Head of caudate nucleus (tissue), 42 donors: Measurements from ENCODE around the gene IQCC.
"Not testable (repeated sequence)": the region's sequence is repeated elsewhere in the genome, so short reads cannot be mapped to it uniquely, and the experiment has no call there.

ENCODE experiments used
- DNase-seq, 42 donors: peaks; one replicate each; pipeline versions ENCODE4 v3.0.0 to v3.0.0-alpha.2; 2020 to 2021; ENCODE audit warnings: mixed read lengths in 7 of 42
- intact Hi-C: fragments of 100-400 bp; cut with DNase I; formaldehyde crosslinking; loops from one replicate; pipeline ENCODE4 v1.15.0; 2022

Gene IQCC

DNA sequence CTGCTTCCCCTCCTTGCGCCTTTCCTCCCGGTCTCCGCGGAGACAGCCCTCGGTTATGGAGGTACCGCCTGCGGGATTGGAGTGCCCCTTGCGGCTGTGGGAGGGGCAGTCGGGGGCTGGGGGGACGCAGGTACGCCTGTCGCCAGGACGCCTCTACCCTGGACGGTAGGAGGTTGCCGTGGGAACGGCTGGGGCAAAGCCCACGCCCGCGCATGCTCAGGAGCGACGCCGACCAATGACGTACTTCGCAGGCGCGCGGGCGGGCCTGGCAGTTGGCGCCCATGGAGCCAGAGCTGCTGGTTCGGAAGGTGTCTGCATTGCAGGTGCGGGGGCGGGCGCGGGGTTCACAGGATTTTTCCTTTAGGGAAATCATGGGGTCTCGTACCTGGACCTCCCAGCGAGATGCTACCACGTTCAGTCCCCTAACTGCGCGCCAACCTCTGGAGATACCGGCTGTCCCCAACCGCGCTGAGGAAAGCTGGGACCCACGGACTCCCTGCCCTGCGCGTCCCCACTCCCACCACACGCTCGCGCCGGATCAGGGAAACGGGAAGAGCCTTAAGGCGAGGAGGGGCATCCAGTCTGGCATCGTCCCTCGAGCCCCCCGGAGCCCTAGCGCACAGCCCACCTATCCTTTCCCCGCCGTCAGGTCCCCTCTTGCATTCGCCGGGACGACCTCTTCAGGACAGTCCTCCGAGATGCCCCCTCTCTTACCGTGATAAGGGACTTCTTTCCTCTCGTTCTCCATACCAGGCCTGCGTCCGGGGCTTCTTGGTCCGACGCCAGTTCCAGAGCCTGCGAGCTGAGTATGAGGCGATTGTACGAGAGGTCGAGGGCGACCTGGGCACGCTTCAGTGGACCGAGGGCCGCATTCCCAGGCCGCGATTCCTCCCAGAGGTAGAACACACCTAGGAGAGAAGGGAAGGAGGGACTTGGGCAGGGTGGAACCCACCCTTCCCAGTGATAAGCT, at the start of gene IQCC:
TSS of gene IQCC (plus strand) at position 271 of the 970 bp plus-strand sequence. CDS start at position 282, 11 bp downstream.
- peak; percentile 74 to 95 (median 89) for DNase-seq
- intact Hi-C loops, result no loop called here

DNA sequence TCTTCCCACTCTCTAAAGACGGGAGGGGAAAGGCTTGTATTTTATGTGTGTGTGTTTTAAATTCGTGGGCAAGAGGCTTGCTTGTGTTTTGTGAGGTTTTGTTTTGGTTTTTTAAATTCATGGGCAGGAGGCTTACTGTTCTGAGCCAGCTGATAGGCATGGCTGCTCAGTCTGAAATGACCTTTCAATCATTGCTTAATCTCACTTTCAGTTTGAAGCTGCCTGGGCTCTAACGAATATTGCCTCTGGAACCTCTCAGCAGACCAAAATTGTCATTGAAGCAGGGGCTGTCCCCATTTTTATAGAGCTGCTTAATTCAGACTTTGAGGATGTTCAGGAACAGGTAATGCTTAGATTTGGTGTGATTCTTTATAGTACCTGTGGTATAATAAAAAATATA, 46.3 kb upstream of the IQCC start:
- intact Hi-C loops, result no loop called here
- DNase-seq, result no peak

DNA sequence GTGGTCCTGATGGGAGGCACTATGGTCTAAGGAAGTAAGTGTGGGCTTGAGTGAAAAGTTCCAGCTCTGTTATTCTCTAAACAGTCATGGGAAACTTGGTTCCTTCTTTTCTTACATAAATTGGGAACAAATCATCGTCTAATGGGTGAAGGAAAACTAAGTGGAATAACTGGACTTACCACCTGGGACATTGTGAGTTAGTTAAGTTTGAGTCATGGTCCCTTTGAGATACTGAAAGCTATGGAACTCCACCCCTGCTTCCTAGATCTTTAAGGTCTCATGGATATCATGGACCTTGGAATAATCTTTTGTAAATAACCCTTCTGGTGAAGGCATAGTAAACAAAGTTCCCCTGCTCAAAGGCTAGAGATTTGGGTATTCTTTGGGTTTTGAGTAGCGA, 42.1 kb upstream of the IQCC start:
- intact Hi-C loops, result no loop called here
- no peak for DNase-seq

DNA sequence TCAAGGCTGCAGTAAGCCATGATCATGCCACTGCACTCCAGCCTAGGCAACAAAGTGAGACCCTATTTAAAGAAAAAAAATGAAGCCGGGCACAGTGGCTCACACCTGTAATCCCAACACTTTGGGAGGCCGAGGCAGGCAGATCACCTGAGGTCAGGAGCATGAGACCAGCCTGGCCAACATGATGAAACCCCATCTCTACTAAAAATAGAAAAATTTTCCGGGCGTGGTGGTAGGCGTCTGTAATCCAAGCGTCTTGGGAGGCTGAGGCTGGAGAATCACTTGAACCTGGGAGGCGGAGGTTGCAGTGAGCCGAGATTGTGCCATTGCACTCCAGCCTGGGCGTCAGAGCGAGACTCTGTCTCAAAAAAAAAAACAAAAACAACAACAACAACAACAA, 39.8 kb upstream of the IQCC start:
- DNase-seq, intact Hi-C loops: not testable (repeated sequence)

DNA sequence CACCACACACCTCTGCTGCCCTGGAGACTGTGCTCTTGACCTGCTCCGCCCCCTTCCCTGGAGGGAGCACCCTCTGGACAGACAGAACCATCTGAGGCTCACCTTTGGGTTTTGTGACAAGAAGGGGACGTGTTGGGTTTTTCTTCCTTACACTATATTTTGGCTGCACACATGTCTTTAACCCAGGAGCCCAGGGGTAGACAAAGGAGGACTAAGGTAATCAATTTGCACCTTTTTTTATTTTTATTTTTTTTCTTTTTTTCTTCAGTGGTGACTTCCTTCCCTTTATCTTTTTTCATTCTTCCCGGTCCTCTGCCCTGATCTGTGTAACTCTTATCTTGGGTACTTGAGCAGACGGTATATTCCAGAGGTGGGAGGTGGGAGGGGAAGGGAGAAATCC, 34.5 kb upstream of the IQCC start:
- DNase-seq, result no peak
- intact Hi-C loops, result no loop called here

DNA sequence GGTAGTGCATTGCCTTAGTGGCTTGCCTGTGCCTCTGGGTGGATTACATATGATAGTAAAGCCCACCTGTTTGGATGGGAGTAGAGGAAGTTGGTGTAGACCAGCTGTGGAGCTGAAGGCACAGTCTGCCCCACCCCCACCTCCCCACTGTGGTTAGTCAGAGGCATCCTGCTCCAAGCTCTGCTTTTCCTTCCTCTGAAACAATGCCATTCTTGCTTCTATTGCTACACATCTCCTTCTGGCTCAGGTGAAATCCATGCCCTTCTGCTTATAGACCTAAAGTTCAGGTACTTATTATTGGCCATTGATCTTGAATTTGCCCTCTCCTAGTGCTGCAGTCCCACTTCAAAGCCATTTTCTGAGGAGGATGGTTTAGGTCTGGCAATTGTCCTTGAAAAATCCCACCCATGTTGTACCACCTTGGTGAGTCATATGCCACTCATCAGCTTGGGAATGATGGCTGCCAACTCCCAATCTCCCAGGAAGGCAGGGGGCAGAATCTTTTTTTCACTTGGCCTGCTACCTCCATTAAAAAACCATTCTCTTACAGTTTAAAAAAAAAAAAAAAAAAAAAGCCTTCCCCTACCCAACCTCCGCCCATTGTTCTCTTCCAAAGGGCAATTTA, 32.7 kb upstream of the IQCC start:
- DNase-seq, result no peak
- intact Hi-C loops, result no loop called here

DNA sequence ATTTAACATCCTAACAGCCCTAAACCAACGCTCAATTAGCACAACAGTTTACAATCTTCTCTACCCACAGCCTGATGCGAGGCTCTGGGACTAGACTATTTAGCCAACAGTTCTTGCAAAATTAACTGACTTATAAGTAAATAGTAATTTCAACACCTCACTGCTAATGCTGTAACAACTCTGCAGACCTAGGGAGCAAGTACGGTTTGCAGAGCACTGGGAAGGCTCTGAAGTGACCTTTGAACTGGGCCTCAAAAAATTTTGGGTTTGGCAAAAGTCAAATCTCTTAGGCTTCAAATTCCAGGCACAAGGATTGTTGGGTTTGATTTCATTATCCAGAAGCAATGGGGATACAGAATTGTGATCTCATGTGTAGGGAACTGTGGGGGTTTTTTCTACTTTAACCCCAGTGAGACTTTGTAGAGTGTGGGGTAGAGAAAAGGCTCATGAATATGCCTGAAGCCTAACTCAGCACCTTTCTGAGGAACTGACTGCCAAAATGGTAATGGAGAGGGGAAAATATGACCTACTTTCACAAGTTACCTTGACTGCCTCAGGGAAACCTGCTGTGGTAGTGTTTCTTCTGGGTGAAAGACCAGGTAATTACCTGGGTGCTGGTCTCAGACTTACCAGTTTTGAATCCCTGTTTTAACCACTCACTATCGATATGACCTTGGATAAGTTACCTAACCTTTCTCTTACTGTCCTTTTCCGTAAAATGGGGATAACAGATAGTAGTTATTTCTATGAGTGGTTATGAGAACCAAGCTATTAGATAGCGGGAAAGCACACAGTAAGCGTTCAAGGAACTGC, 26.9 kb upstream of the IQCC start:
- intact Hi-C loops, result loop anchor here (5.0 kb wide), 1 partner anchor 66 kb away; no protein-coding TSS in a partner anchor
- DNase-seq, result no peak

DNA sequence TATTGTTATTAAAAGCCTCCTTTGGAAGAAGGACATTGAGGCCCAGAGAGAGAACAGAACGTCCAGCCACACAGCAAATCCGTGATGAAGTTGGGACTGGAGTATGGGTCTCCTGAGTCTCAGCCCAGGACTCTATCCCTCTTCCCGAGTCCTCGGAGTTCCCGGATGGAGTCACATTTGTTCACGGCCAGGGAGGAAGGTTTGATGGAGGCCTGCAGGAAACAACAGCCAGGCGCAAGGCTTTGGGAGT, 26.4 kb upstream of the IQCC start:
- intact Hi-C loops, result loop anchor here (5.0 kb wide), 1 partner anchor 67 kb away; no protein-coding TSS in a partner anchor
- peak in 1 of 42 donors; percentile 11 for DNase-seq

DNA sequence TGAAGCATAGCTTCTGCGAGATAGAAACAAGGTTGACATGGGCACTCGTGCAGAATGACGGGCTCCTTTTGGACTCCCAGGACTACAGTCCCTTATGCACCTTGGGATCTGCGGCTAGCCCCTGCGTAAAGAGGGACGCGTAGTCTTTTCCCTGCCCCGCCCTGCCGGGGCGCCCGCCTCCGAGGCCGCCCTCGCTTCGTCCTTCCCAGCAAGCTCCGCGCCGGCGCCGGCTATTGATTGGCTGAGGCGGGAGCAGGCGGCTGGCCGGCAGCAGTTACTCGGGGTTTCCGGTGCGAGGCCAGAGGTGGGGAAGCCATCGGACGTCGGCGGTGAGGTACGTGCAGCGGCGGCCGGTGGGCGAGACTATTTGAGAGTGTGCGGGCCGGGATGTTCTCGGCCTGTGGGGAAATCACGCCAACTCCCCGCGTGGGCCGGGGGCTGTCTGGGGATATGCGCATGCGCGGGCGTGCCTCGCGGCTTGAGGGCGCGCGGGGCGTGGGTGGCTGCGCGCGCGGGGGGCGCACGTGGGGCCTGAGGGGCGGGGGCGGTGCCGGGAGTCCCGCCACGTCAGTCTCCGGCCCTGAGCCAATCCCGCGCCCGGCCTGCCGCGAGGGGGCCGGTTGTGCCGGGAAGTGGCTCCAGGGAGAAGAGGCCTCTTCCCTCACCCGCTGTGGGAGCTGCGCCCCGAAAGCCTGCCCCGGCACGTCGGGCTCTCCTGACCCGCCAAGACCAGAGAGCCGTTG, 25.9 kb upstream of the IQCC start, which contains the start of gene TXLNA:
TSS of gene TXLNA (plus strand) at position 233 of the 743 bp plus-strand sequence. CDS start 671 bp downstream, outside the sequence.
- DNase-seq, result peak; percentile 82 to 98 (median 95)
- intact Hi-C loops, result loop anchor here (5.0 kb wide), 1 partner anchor 67 kb away; no protein-coding TSS in a partner anchor

DNA sequence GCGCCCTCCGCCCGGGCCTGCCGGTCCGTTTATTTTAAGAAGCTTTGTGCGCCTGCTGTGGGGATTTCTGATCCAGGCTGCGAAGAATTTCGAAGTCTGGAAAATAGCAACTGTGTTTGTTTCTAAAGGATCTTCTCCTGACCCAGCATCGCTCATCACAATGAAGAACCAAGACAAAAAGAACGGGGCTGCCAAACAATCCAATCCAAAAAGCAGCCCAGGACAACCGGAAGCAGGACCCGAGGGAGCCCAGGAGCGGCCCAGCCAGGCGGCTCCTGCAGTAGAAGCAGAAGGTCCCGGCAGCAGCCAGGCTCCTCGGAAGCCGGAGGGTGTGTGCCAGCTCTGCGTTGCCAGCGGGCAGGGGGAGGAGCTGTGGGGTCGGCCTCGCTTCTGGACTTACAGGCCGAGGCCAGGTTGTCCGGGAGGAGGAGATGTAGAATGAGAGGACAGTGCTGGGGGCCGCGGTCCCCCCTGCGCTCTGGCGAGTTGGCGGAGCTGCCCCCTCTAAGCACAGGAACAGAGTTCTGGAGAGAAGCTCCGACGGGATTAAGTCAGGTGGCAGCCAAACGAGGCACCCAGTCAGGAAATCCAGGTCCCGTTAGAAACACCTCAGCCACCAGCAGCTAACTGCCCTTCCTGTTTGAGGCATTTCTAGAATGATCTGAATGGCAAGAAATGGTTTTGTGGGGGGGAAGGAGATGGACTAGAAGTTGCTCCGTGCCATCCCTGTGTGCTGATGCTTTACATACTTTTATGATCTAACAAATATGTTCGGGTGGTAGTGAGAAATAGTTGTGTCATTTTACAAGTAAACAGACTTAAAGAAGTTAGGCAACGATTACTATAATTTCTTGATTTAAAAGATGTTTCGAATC, 25.0 kb upstream of the IQCC start:
- intact Hi-C loops, result no loop called here
- DNase-seq, result peak in 38 of 42 donors; percentile 19 to 67 (median 46)

DNA sequence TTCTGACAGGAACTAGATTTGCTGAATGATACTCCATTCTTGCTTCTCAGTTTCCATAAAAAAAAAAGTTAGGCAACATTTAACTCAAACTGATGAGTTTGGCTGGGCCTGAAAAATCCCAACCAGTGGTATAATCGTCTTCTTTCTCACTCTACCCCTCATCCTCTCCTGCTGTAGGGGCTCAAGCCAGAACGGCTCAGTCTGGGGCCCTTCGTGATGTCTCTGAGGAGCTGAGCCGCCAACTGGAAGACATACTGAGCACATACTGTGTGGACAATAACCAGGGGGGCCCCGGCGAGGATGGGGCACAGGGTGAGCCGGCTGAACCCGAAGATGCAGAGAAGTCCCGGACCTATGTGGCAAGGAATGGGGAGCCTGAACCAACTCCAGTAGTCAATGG, 24.4 kb upstream of the IQCC start:
- intact Hi-C loops, result no loop called here
- no peak for DNase-seq

DNA sequence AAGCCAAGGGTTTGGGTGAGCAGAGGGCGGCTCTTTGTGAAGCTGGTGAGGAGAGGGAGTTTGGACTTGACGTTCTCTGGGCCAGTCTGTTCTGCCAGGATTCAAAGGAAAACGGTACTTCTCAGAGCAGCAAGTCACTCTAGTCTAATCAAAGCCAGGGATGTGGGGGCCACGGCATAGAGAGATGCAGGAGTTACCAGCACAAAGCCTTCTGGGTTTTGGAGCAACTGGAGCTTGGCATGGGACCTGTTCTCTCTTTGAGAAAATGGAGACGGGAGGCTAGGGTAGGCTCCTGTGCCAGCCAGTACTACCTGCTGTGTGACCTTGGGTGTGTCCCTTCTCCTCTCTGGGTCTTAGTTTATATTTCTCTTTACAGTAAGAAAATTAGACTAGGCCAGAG, 23.9 kb upstream of the IQCC start:
- intact Hi-C loops, result no loop called here
- DNase-seq, result no peak

DNA sequence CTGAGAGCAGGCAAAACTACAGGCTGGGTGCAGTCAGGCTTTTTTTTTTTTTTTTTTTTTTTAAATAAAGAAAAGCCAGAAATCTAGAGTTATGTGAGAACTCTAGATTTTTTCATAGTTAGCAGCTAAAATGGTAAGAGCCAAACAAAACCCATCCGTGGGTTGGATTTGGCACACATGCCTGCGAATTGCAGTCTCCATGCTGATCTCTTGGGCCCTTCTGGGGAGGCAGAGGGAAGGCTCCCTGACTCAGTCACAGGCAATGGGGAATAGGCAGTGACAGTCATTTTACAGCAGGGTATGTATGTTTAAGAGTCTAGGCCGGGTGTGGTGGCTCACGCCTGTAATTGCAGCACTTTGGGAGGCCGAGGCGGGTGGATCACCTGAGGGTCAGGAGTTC, 23.4 kb upstream of the IQCC start:
- no peak for DNase-seq
- intact Hi-C loops, result no loop called here

DNA sequence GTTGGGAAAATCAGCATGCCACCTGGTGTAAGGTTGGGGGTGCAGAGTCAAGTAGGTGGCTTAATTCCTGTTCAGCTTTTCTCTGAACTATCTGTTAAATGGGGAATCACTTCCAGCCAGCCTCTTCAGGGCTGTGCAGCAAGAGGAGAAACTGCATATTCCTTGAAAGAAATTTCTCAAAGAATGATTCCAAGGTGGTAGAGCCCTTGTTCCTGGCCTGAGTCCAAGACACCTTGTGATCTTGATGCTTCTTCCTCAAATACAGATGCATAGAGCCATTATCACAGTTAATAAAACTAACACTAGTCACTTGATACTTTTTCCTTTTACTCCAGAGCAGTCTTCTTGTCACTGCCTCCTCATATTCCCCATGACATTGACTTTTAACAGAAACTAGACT, 20.8 kb upstream of the IQCC start:
- intact Hi-C loops, result no loop called here
- no peak for DNase-seq

DNA sequence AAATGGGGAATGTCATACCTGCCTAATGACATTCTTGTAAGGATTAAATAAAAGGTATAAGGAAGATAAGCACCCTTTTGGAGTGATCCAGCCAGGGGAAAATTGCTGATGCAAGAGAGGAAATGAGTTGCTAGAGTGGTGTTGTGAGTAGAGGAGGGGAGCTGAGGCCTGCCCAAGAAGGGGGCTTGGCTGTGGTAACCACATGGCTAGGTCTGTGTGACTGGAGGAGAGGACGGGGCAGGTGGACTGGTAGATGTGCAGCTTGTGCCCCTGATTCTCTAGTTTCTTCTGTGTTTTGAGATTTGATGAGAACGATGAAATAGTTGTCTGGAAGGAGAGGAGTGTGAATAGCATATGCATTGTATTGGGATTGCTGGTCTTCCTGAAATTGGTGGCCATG, 19.4 kb upstream of the IQCC start:
- DNase-seq, result no peak
- intact Hi-C loops, result no loop called here

DNA sequence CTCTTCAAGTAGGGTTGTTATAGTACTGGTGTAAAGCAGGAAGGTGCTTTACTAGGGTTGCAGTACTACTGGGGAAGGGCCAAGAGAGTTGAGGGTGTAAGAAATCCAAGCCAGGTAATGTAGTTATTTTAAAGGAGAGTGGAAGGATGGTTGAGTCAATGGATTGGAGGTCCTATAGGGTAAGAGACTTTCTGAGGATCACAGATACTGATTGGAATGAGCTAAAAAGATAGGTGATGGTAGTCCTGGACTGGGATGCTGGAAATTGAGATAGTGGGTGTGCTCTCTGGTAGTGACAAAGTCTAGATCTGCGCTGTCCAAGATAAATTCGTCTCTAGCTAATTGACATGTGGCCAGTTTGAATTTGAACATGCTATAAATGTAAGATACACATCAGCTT, 19.0 kb upstream of the IQCC start:
- DNase-seq, result no peak
- intact Hi-C loops, result no loop called here

DNA sequence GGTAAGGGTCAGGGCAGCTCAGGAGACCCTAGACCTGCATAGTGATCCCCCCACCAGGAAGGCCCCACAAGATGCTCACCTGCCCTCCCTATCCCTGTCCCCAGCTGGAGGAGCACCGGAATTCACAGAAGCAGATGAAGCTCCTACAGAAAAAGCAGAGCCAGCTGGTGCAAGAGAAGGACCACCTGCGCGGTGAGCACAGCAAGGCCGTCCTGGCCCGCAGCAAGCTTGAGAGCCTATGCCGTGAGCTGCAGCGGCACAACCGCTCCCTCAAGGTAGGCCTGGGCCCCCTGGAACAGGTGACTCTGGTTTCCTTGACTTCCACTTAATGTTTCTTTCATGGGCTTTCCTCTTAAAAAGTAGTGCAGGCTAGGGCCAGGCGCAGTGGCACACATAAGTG, 17.6 kb upstream of the IQCC start:
- DNase-seq, result no peak
- intact Hi-C loops, result no loop called here
